Lung microvascular endothelial cell (primary cell): ENCODE results near the gene ZNF621. TPM values are rescaled to one million over a fixed set of nuclear protein-coding genes. Genes with fewer than 3 reads are reported as not detected.

Source experiments
- total RNA-seq: library from RNA; depleted of rRNA; stranded (reverse); fragments of >200 nt; gene quantifications from 2 replicates; pipeline ENCODE4 v1.2.1, GENCODE V29; 2014

Gene ZNF621
- total RNA-seq, 1 donor from 2014 or later, result 6.0 TPM

Other genes starting within 250 kb of the ZNF621 start
- gene EIF1B, start 215.3 kb upstream of the ZNF621 start, total RNA-seq, result 11.1 and 13.3 TPM in 2 replicates
- not detected in 2 replicates for gene ENTPD3, start 137.8 kb upstream of the ZNF621 start, total RNA-seq
- 277 and 317 TPM in 2 replicates for gene RPL14, start 67.6 kb upstream of the ZNF621 start, total RNA-seq
- gene ZNF619, start 47.8 kb upstream of the ZNF621 start, total RNA-seq, result 4.4 and 5.8 TPM in 2 replicates
- gene ZNF620, start 18.9 kb upstream of the ZNF621 start, total RNA-seq, result 3.5 and 6.5 TPM in 2 replicates